22Rv1 (cell line): ENCODE data around the gene FSD2.
"Not testable (repeated sequence)": the region's sequence is repeated elsewhere in the genome, so short reads cannot be mapped to it uniquely, and the experiment has no call there.

Experiments
- H3K27ac ChIP-seq: fragments of 450-650 bp; 2 replicates; pipeline ENCODE4 v1.5.1; 2017
- ZFX ChIP-seq: fragments of 450-650 bp; IDR thresholded peaks from 2 replicates; pipeline ENCODE4 v1.6.1; 2017; ENCODE audit warnings: antibody characterized with exemption, borderline replicate concordance
- TF ChIP-seq, protein P1 (sequence below): fragments of 450-650 bp; IDR thresholded peaks from 2 replicates; pipeline ENCODE4 v1.5.1; 2017; ENCODE audit warnings: mild to moderate bottlenecking

The FSD2 gene

DNA sequence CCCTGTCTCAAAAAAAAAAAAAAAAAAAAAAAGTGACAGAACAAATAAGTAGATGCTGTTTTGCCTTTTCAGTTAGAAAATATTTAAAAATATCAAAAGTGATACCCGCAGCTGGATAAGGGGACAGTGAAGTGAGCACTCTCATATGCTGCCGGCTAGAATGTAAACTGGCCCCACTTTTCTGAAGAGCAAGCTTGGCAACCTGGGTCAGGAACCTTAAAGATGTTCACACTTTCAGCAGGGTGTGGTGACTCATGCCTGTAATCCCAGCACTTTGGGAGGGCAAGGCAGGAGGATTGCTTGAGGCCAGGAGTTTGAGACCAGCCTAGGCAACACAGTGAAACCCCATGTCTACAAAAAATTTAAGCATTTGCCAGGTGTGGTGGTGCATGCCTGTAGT is 17.4 kb downstream of the FSD2 start:
- H3K27ac ChIP-seq, result no peak overlapping the region
- TF ChIP-seq ZFX, result no peak
- TF ChIP-seq, protein P1, sequence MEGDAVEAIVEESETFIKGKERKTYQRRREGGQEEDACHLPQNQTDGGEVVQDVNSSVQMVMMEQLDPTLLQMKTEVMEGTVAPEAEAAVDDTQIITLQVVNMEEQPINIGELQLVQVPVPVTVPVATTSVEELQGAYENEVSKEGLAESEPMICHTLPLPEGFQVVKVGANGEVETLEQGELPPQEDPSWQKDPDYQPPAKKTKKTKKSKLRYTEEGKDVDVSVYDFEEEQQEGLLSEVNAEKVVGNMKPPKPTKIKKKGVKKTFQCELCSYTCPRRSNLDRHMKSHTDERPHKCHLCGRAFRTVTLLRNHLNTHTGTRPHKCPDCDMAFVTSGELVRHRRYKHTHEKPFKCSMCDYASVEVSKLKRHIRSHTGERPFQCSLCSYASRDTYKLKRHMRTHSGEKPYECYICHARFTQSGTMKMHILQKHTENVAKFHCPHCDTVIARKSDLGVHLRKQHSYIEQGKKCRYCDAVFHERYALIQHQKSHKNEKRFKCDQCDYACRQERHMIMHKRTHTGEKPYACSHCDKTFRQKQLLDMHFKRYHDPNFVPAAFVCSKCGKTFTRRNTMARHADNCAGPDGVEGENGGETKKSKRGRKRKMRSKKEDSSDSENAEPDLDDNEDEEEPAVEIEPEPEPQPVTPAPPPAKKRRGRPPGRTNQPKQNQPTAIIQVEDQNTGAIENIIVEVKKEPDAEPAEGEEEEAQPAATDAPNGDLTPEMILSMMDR, result no peak

DNA sequence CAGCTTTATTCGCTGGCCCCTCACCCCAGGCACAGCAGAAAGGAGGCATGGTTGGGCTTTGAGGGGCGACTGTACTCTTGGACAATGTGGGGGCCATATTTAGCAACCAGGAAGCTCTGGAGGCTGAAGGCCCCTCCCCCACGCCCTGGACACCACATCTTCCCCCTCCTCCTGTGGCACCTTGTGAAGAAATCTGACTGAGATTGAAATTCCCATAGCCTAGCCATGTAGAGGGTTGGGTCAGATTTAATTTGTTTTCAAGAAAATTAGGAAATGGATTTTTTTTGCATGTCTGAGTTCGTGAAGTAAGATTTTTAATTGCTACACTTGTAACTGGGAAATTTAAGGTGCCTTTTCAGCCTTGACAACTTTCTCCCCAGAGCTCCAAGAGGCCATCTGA is 24.5 kb downstream of the FSD2 start:
- no peak overlapping the region for H3K27ac ChIP-seq
- TF ChIP-seq ZFX, result no peak
- TF ChIP-seq, protein P1, result no peak

DNA sequence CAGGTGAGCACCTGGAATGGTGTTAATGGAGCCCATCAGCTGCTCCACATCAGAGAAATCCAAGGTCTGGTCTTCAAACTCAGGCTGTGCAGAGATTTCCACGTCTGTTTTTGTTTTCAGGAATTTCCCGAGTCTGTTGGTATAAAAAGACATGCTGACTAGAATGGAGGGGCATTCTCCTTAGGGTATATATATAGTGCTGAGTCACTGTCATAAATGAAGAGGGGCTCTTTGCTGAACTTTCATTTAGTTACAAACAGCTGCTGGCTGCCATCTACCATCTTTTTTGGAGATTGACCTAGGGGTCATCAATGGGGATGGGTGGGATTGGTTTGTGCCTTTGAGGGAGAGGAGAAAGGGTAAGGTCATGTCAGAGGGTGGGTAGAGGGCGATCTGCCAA is 27.1 kb downstream of the FSD2 start:
- TF ChIP-seq, protein P1, result no peak
- no peak for TF ChIP-seq ZFX

DNA sequence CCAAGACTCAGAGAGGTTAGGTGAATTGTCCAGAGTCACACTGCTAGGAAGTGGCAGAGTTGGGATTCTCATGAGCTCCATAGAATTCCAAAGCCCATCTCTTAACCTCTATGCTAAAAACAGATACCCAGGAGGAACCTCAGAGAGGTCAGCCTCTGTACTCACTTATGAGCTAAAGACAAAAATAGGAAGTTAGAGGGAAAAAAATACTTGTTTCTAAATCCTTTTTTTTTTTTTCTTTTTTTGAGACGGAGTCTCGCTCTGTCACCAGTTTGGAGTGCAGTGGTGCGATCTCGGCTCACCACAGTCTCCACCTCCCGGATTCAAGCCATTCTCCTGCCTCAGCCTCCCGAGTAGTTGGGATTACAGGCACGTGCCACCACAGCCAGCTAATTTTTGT is 31.4 kb downstream of the FSD2 start:
- no peak overlapping the region for H3K27ac ChIP-seq

More for the DNA sequence above, 27.1 kb downstream of the FSD2 start:
- no peak overlapping the region for H3K27ac ChIP-seq

DNA sequence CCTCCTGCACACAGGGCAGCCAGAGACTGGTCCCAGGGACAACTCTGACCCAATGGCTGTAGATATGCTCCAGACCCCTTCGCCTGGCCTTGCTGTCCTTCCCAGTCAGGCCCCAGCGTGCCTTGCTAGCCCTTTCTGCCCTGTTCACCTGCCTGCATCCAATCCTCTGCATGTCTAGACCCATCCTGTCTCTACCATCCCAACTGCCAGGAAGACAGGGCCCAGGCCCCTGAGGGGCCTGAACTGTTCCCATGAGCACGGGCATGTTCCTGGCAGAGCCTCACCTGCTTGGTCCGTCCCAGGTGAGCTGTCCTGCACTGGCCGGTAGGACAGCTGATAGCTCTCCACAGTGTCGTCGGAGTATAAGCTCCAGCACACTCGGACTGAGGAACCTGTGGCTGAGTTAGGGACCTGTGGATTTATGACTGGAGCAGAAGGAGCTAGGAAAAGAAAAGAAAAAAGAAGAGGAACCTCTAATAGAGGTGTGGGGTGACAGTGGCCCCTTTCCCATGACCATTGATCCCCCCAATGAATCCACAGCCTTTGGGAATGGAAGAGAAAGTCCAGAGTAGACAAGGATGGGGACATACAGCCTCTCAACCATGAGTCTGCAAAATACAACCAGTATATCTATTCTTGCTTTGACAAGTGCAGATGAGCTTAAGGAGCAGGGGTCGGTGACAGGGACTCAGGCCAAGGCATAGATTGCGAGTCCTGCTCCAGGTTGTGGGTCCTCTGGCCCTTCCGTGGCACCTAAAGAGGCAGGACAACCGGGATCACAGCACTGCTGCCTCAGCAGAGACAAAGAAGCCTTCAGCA is 33.9 kb downstream of the FSD2 start:
- TF ChIP-seq, protein P1, result no peak
- no peak for TF ChIP-seq ZFX
- no peak overlapping the region for H3K27ac ChIP-seq

More for the DNA sequence above, 31.4 kb downstream of the FSD2 start:
- TF ChIP-seq, protein P1, result no peak
- no peak for TF ChIP-seq ZFX

DNA sequence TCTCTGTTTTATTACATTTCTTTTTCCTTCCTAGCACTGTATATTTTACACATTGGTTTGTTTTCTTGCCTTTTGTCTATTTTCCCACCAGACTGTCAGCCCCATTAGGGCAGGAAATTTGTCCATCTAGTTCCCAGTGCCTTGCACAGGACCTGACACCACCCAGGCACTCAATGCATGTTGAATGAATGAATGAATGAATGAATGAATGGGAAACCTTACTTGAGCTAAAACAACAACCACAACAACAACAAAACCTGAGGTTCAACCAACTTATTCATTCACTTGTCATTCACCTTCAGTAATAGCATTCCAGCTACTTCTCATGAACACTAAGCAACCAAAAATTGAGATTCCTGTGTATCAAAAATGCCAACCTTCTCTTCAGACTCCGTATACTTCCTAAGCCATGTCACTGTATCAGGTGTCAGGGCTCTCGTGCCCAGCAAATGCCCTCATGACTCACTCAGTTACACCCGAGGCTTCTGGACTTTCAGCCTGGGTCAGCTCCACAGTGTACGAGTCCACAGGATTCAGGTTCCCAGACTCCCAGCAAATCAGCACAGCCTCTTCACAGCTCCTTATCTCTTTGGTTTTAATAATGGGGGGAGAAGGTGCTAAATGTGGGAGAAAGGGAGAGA is 37.3 kb downstream of the FSD2 start:
- no peak overlapping the region for H3K27ac ChIP-seq
- no peak for TF ChIP-seq ZFX
- TF ChIP-seq, protein P1, result no peak

DNA sequence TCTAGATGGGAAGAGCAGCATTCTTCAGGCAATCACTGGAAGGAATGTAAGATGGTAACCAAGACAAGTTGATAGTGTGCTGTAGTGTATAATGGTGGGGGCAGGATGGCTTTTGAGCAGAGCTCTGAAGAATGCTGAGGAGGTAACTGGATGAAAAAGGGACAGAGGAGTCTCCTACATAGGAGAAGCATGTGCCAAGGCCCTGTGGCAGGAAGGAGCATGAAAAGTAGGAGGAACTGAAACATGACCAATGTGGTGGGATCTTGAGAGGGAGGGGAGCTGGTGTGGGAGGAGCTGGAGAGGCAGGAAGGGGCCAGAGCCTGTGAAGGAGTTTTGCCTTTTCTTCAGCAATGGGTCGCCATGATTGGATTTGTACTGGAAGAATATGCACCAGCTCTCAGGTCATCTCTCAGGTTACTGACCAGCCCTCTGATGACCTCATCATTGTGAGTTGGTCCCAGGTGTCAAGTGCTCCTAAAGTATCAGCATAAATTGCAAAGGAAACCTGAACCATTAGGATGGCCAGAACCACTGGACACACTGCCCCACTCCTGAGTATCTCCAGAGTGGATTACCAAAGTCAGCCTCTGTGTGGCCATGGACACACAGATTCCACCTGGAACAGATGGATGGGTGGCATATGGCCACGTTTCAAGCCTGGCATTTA is 38.6 kb downstream of the FSD2 start:
- H3K27ac ChIP-seq, result no peak overlapping the region
- TF ChIP-seq, protein P1, result no peak
- no peak for TF ChIP-seq ZFX

DNA sequence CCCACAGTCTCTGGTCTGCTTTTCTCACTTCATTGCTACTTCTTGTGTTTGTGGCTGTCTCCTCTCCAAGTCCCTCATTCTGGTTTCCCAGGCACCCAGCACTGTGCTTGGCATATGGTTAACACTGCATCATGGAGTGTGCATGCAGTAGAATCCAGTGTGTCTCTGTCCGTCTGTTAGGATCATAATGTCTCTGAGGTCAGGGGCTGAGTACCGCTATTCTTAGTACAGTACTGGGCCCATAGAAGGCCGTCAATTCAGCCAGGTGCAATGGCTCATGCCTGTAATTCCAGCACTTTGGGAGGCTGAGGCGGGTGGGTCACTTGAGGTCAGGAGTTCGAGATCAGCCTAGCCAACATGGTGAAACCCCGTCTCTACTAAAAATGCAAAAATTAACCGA is 39.7 kb downstream of the FSD2 start:
- not testable (repeated sequence) for H3K27ac ChIP-seq
